DND-41 (cell line): ENCODE results near the gene CDKN1A.
A peak's percentile ranks its signal among the peaks of the same experiment; 100 is the strongest.

Source experiments
- ATAC-seq: fragments of 200-7000 bp; cut with Tn5 transposase; 3 replicates; pipeline ENCODE4 v1.9.1; 2021; ENCODE audit warnings: low read depth; ENCODE audit not compliant: insufficient read depth
- DNase-seq: peaks from one replicate; pipeline ENCODE4 v3.0.0-alpha.2; 2020
- H2AFZ ChIP-seq: 2 replicates; pipeline ENCODE4 v1.6.0; 2012; ENCODE audit warnings: low read depth, low read length
- H3K27ac ChIP-seq: 2 replicates; pipeline ENCODE4 v1.5.1; 2012; ENCODE audit warnings: low read length, inconsistent platforms
- H3K27me3 ChIP-seq: fragments of 200-600 bp; sonication (generic); 2 replicates; pipeline ENCODE4 v1.6.0; 2012; ENCODE audit warnings: low read length, mild to moderate bottlenecking, inconsistent platforms; ENCODE audit not compliant: insufficient read depth, poor library complexity
- H3K36me3 ChIP-seq: 2 replicates; pipeline ENCODE4 v1.5.1; 2012; ENCODE audit warnings: low read length, inconsistent platforms; ENCODE audit not compliant: insufficient read depth
- H3K4me1 ChIP-seq: 2 replicates; pipeline ENCODE4 v1.5.1; 2012; ENCODE audit warnings: mild to moderate bottlenecking, low read length; ENCODE audit not compliant: insufficient read depth
- H3K4me2 ChIP-seq: 2 replicates; pipeline ENCODE4 v1.6.0; 2012; ENCODE audit warnings: mild to moderate bottlenecking, moderate library complexity, low read length, inconsistent platforms; ENCODE audit not compliant: insufficient read depth
- H3K4me3 ChIP-seq, 2 experiments: fragments of 200-600 bp in 1 of 2; shearing (Covaris generic) in 1 of 2; 2 replicates each; pipeline ENCODE4 v1.5.1; 2012 to 2016; ENCODE audit warnings: inconsistent platforms in 2 of 2, low read length in 2 of 2, mild to moderate bottlenecking in 2 of 2, low read depth in 1 of 2, moderate library complexity in 1 of 2
- H3K79me2 ChIP-seq: 2 replicates; pipeline ENCODE4 v1.6.0; 2012; ENCODE audit warnings: low read length, inconsistent platforms; ENCODE audit not compliant: insufficient read depth
- H3K9ac ChIP-seq: 2 replicates; pipeline ENCODE4 v1.6.0; 2012; ENCODE audit warnings: low read depth, mild to moderate bottlenecking, inconsistent platforms, low read length, moderate library complexity
- H3K9me3 ChIP-seq: 2 replicates; pipeline ENCODE4 v1.5.1; 2012; ENCODE audit warnings: low read length, moderate library complexity, mild to moderate bottlenecking, inconsistent platforms; ENCODE audit not compliant: insufficient read depth, severe bottlenecking
- H4K20me1 ChIP-seq: 2 replicates; pipeline ENCODE4 v1.6.0; 2012; ENCODE audit warnings: low read length; ENCODE audit not compliant: insufficient read depth
- EZH2 ChIP-seq: IDR thresholded peaks from 3 replicates; pipeline ENCODE4 v1.6.1; 2012; ENCODE audit warnings: borderline replicate concordance, low read depth, mild to moderate bottlenecking, moderate library complexity, low read length, inconsistent platforms; ENCODE audit not compliant: severe bottlenecking
- TF ChIP-seq, protein P1 (sequence below): IDR thresholded peaks from 2 replicates; pipeline ENCODE4 v1.5.1; 2012; ENCODE audit warnings: borderline replicate concordance, low read length, moderate library complexity, mild to moderate bottlenecking; ENCODE audit not compliant: poor library complexity, severe bottlenecking; ENCODE audit errors: extremely low read depth

The CDKN1A gene

DNA sequence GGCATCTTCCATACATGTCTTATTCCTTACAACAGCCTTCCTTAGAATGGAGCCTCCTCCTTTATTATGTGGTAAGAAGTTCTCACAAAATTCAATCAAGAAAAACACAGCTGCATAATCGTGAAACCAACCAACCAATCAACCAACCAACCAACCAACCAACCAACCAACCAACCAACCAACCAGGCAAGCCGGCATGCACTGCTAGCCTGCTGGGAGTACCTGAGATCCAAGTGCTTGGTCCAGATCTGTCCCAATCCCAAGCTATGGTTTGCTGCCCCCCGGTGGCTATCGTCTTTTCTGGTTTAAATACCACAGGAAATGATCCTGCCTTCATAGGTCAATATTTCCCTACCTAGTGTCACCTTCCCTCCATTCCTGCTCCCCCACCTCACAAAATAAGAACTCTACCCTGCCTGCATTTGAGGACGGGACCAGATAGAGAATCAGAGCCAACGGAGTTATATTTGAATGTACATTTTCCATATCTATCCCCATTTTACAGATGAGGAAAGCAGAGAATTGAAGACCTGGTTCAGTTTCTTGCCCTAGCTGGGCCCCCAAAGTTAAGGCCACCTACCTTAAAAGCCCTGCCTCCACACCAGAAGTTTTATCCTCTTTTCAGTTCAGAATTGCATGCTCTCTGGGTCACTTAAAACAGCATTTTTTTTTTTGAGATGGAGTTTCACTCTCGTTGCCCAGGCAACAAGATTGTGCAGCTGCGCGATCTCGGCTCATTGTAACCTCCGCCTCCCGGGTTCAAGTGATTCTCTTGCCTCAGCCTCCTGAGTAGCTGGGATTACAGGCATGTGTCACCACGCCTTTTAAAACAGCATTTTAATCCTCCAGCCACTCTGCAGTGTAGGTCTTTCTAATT lies 46.2 kb downstream of the CDKN1A start:
- H3K9me3 ChIP-seq: no peaks in the 10 kb centered on the region
- no peak overlapping the region for H2AFZ ChIP-seq
- no peak overlapping the region for H3K4me2 ChIP-seq
- no peaks in the 10 kb centered on the region for H3K79me2 ChIP-seq
- no peak overlapping the region for H3K9ac ChIP-seq
- DNase-seq: peak; percentile 74
- H3K4me3 ChIP-seq: no peak overlapping the region
- peaks cover 14% of the 10 kb centered on the region for H3K4me1 ChIP-seq
- no peak overlapping the region for H3K27ac ChIP-seq
- TF ChIP-seq, protein P1, sequence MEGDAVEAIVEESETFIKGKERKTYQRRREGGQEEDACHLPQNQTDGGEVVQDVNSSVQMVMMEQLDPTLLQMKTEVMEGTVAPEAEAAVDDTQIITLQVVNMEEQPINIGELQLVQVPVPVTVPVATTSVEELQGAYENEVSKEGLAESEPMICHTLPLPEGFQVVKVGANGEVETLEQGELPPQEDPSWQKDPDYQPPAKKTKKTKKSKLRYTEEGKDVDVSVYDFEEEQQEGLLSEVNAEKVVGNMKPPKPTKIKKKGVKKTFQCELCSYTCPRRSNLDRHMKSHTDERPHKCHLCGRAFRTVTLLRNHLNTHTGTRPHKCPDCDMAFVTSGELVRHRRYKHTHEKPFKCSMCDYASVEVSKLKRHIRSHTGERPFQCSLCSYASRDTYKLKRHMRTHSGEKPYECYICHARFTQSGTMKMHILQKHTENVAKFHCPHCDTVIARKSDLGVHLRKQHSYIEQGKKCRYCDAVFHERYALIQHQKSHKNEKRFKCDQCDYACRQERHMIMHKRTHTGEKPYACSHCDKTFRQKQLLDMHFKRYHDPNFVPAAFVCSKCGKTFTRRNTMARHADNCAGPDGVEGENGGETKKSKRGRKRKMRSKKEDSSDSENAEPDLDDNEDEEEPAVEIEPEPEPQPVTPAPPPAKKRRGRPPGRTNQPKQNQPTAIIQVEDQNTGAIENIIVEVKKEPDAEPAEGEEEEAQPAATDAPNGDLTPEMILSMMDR: peak; percentile 80
- TF ChIP-seq EZH2: no peak
- ATAC-seq: peak; percentile 44; the same call in 1 of the 3 replicates
- H3K36me3 ChIP-seq: no peaks in the 10 kb centered on the region
- no peaks in the 10 kb centered on the region for H4K20me1 ChIP-seq
- H3K27me3 ChIP-seq: no peaks in the 10 kb centered on the region

DNA sequence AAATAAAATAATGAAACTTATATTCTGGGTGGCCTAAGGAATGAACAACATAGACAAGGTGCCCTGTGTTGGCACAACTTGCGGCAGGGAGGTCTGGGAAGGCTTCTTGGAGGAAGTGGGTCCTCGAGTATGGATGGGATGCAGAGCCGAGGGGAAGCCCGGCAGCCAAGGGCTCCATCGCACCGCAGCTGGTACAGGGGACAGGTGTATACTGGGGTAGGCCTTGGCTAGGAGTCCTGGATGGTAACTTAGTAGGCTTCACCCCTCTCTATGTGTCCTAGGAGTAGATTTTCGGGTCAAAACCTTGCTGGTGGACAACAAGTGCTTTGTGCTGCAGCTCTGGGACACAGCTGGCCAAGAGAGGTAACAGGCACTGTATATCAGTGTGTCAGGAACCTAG lies 47.1 kb downstream of the CDKN1A start:
- H3K36me3 ChIP-seq: no peaks in the 10 kb centered on the region
- H3K79me2 ChIP-seq: no peaks in the 10 kb centered on the region
- H3K4me3 ChIP-seq: no peak overlapping the region
- no peak for ATAC-seq
- peaks cover 14% of the 10 kb centered on the region for H3K4me1 ChIP-seq
- TF ChIP-seq, protein P1: no peak
- TF ChIP-seq EZH2: no peak
- no peaks in the 10 kb centered on the region for H3K27me3 ChIP-seq
- DNase-seq: no peak
- no peak overlapping the region for H3K4me2 ChIP-seq
- no peaks in the 10 kb centered on the region for H3K9me3 ChIP-seq
- H3K9ac ChIP-seq: no peak overlapping the region
- no peak overlapping the region for H3K27ac ChIP-seq
- H4K20me1 ChIP-seq: no peaks in the 10 kb centered on the region
- H2AFZ ChIP-seq: no peak overlapping the region

DNA sequence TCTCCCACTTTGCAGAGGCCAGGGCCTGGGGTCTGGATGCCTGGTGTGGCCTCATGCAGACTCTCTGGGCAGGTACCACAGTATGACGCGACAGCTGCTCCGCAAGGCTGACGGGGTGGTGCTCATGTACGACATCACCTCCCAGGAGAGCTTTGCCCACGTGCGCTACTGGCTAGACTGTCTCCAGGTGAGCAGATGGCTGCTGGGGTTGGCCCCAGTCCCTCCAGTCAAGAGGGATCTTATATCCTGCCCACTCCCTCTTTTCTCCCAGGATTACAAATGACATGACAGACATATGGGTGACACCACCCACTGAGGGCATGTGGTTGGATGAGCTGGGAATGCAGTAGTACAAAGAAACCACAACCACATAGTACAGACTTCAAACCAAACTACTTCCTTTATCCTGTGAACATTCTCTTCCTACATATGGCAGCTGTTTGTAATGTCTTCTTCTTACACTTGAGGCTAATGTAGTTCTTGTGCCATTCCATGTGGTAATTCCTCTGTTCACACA lies 49.0 kb downstream of the CDKN1A start:
- H3K9me3 ChIP-seq: no peaks in the 10 kb centered on the region
- no peak overlapping the region for H3K9ac ChIP-seq
- no peaks in the 10 kb centered on the region for H3K27me3 ChIP-seq
- H3K4me1 ChIP-seq: peaks cover 14% of the 10 kb centered on the region
- H3K27ac ChIP-seq: no peak overlapping the region; the same call in 1 of the 2 replicates
- no peak overlapping the region for H3K4me3 ChIP-seq
- H3K4me2 ChIP-seq: no peak overlapping the region
- no peaks in the 10 kb centered on the region for H3K79me2 ChIP-seq
- H3K36me3 ChIP-seq: no peaks in the 10 kb centered on the region
- peak; percentile 67 for DNase-seq
- no peak for TF ChIP-seq EZH2
- TF ChIP-seq, protein P1: no peak
- H4K20me1 ChIP-seq: no peaks in the 10 kb centered on the region
- H2AFZ ChIP-seq: no peak overlapping the region
- ATAC-seq: peak; percentile 95
